NCI-H345 treated with DMSO at 0.1 percent for 48 hours (cell line): ENCODE results near the gene LRRC49.
"Not testable (repeated sequence)": the region's sequence is repeated elsewhere in the genome, so short reads cannot be mapped to it uniquely, and the experiment has no call there.

ENCODE experiments used
- DNase-seq: peaks from one replicate; lab custom pipeline; 2025; ENCODE audit not compliant: unreplicated experiment; lab: John Stamatoyannopoulos, UW

Gene LRRC49, protein sequence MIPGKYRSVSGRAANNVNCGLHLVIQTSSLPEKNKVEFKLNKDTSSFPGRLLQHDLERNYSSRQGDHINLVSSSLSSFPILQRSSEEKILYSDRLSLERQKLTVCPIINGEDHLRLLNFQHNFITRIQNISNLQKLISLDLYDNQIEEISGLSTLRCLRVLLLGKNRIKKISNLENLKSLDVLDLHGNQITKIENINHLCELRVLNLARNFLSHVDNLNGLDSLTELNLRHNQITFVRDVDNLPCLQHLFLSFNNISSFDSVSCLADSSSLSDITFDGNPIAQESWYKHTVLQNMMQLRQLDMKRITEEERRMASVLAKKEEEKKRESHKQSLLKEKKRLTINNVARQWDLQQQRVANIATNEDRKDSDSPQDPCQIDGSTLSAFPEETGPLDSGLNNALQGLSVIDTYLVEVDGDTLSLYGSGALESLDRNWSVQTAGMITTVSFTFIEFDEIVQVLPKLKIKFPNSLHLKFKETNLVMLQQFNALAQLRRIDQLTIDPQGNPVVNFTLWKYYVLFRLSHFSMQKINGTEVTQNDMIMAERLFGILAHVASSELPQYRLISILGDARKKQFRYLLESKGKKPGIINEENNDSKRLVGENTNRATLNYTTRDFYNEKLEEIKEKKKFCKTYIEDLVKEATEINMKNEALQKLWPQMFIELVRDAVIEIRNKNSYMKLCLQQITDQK

DNA sequence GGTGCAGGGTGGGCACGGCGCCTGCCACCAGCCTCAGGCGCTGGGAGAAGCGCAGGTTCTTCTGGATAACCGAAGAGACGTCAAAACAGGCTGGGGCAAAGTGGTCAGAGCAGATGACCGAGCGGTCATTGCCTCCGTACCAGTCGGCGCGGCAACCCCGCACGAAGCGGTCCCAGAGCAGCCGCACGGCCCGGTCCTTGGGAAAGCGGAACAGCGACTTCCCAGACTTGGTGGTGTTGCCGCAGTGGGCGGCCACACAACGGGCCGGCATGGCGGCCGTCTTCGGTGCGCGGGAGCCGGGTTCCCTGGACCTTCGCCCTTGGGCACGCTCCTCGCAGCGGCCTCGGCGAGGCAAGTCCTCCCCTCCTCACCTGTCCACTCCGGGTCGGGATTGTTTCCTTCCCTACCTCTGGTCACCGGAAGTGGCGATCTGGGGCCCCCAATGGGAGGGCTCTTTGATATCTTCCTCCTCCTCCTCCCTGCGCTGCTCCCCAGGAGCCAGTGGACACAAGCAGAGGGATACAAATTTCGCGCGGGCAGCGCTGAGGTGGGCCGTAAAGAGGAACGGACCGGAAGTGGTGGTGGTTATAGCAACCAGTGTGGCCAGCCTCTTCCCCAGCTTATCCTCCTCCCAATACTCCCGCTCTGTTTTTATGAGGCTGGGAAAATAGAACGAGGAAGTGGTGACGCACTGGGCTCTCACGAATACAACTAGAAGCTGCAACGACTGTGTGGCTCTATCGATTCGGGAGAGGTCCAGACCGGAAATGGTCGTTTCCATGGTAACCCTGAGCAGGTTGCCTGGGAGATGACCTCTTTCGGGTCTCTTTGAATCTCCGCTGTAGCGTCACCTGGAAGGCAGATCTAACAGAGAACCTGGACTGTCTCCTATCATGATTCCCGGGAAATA is at the start of gene LRRC49, which contains the start of gene THAP10:
Gene LRRC49 (plus strand): TSS at position 825 of the 910 bp plus-strand sequence. CDS start 69 bp downstream, at position 894.
Gene THAP10 (minus strand): TSS at position 432 of the 910 bp plus-strand sequence. CDS start 161 bp downstream, at position 271.
- DNase-seq, result peak; percentile 86

DNA sequence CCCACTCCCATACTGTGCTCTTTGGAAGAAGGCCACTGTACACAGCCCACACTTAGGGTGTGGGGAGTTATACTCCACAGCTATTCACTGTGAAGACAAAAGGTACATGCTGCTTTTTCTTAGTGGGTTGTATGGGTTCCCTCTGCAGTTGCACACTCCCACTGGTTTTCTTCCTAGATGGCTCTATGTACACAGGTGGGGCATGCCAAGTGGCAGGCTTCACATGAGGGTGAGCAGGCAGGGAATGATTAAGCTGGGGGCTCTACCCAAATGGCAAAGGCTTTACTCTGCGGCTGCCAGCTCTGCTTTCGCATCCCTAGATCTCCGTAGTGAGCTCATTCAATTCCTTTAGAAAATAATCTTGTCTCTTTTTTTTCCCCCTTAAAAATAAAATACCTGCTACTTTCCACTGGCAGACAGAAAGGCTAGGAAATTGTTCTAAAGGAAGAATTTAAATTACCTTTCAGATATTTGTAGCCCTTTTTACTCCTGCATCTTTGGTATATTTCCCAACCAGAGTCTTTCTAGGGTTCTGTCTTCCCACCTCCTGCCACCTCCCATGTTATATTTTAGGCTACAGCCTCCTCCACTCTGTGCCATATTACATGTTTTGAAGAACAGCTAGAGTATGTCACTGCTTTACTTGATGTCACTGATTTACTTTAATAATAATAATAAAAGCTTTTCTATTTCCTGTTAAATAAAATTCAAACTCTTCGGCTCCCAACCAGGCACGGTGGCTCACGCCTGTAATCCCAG is 46.8 kb upstream of the LRRC49 start:
- no peak for DNase-seq

DNA sequence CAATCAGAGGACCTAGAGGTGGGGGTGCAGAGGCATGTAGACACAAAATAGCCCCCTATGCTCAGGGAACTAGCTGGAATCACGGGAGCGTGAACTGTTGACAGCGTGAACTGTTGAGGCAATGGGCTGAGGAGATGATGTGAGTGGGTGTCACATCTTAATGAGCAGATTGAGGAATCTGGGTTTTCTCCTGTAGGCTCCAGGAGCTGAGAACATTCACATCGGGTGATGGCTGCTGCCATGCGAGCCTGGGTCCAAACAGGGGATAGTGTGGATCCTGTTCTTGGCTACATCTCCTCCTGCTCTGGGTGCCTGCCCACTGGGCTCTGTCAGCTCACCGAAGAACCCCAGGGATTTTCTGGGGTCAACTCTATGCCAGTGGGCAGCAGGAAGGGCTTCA is 40.7 kb upstream of the LRRC49 start:
- DNase-seq, result no peak

DNA sequence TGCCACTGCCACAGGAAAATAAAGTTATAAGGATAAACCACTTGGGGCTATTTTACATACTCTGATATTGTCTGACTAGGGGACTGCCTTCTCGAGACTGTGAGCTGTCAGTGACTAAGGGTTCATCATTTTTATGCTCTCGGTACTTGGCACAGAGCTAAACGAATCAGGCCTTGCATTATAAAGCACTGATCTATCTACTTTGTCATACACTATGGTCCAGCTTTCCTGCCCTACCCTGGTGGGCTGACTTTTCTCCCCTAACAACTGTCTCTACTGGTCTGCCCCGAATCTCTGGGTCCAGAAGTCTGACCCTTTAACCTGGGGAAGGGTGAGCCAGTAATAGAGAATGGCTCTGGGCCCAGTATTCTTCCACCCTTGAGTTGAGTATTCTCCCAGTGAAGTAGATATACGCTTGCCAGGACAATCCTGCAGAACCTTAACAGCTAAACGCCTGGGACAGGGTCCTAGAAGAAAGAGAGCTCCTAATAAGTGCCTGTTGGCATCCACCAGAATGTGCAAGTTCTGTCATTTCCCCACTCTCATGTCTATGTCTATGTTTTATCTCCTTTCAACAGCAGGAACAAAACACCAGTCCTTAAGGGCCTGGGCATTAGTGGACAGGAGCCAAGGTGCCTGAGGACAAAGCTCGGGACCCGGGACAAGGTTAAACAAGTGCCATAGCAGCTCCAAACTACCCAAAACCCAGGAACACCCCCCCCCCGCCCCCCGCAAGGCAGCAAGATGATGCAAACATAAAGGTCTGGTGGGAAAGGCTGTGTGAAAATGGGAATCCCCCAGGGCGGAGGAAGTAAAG is 39.9 kb upstream of the LRRC49 start:
- no peak for DNase-seq

DNA sequence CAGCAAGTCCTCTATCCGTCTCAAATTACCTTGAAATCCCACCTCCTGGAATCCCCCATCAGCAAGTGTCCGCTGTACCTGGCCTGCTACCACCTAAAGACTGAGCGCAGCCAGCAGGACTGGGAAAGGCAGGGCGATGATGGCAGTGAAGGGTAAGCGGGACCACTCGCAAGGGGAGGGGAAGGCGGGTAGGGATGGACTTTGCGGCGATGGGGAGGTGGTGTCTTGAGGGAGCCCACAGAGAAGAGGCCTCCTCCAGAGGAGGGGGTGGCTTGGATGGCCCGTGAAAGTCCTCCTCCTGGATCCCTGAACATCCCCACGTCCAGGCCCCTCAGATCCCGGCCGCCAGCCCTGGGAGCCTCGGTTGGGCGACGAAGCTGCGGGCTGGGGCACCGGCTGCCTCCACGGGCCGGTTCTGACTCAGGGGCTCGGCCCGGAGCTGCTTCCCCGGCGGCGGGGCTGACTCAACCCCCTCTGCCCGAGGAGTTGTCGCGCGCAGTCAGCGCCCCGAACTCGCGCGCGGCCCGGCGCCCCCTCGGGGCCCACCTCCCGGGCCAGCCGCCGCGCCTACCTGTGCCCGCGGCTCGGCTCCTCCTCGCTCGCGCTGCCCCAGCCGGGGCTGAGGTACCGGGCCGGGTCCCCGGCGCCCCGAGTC is 39.2 kb upstream of the LRRC49 start:
- peak; percentile 8 for DNase-seq

DNA sequence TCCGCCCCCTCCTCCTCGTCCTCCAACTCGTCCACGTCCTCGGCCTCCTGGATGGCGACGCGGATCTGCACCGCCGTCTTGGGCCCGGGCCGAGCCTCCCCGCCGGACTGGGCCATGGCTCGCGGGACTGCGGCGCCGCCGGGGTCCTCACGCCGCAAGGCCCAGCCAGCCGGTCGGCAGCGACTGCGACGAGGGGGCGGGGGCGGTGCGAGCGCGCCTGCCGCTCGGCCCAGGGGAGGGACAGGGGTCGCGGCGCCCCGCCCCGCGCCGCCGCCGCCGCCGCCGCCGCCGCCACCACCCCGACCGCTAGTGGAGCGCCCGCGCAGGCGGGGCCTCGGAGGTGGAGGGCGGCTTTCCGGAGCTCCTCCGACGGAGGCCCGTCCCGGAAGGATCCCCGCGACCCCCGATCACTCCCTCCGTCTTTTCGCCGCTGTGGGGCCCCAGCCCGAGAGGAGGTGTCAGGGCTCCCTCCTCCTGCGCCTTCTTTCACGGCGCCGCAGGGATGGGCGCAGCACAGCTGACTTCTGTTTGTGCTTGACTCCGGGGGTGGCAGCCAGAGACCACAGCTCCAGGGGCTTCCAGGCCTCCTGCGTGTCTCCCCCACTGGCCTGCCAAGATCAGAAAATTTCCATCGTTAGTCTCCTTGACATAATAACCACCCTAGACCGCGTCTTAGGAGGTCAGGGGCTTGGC is 38.5 kb upstream of the LRRC49 start, which contains the start of gene LARP6:
Gene LARP6 (minus strand): TSS at position 185 of the 693 bp plus-strand sequence. CDS start 69 bp downstream, at position 116.
- DNase-seq, result peak; percentile 23

DNA sequence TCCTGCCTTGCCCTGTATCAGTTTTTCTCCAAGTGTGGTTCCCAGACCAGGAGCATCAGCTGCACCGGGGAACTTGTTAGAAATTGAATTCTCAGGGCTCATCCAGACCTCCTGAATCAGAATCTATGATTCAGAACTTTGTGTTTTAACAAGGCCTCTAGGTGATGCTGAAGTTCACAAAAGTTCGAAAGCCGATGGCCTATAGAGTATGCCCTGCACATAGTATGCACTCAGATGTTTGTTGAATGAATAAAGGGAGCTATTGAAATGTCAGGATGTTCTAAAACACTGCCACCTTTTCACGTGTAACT is 38.0 kb upstream of the LRRC49 start:
- no peak for DNase-seq

DNA sequence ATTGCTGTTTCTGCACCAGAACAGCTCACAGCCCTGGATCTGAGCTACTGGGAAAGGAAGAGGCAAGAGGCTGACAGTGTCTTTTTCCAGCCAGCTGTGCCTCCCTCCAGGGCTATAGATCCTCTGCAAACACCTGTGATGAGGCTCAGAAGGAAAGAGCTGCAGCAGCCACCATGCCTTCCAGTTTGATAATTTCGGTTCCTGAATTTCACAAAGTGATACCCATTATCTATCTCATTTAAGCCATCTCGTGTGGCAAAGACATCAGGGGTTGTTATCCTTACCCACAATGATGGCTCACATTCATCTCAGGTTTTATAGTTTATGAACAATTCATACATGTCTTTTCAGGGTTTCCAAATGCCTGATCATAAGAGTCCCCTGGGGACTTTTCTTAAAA is 36.9 kb upstream of the LRRC49 start:
- no peak for DNase-seq

DNA sequence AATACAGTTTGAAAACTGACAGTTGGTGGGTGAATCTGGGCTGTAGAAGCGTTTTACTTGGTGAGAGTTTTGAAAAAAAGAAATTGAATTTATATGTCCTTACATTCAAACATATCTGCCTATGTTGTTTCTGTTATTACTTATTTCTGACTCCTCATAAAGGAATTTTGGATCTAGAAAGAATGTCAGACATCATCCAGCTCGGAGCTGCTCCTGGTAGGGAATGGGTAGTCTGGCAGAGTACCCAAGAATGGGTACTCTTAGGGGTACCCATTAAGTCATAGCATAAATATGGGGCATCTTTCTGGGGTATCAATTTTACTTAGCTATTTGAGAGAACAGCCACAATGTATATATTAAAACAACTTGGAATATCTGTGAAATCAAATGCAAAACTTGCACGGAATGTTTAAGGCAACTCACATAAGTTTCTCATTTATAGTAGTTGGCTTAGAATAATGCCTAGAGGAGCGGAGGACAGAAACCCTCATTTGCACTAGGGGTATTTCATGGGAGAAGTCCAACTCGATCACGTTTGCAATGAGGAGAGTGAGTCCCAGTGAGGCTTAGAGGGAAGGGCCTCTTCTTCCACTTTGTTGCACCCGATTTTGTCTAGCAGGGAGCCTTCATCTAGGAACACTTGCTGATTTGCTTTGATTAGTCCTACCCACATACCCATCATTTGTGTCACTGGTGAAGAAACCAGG is 36.3 kb upstream of the LRRC49 start:
- DNase-seq, result no peak

DNA sequence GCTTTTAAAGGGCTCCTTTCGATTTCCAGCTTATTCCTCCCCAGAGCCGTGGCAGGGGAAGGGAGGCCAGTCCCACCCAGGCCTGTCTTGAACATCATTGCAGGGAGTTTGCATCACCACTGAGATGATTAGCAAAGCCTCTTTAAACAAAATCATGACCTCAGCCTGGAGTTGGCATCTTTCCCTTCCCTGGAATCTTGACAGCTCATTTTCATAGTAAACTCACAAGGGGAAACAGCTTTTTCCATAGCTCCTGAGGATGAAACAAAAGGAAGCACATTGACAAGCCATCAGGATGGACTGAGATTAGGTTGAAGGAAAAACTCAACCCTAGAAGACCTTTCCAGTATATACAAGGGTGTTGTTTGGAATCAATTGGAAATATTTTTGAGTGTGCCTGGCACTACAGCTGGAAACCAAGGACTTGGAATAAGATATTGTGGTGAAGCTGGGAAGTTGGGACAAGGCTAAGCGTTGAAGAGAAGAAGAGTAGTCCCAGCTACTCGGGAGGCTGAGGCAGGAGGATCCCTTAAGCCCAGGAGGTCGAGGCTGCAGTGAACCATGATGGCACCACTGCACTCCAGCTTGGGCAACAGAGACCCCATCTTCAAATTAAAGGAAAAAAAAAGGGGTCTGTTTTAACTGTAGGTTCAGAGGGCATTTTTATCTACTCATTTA is 35.6 kb upstream of the LRRC49 start:
- no peak for DNase-seq

DNA sequence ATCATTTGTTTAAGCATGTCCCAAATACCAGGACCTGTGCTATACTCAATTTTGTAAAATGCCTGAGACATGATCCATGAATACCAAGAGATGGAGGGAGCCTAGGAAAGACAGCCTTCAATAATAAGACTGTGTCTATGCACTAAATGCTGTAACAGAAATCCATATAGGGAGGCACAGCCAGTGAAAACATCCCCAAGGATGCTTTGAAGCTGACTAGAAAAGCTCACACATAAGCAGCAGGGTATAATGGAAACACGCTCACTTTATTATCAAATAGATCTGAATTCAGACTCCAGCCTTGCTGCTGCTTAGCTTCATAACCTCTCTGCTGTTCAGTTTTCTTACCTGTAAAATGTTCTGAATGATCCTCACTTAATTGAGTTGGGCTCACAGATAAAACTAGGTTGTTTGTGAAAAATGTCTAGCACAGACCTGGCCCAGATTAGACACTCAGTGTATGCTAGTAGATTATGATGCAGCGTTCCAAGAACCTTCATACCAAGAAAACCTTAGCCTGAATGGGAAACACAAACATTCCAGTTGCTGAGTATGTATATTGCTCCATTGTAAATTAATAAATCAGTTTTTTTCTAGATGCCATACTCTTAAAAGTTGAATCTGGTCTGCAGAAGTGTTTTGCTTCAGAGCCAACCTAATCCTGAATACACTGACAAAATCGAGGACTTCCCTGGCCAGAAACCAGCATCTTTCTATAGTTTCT is 34.9 kb upstream of the LRRC49 start:
- no peak for DNase-seq

DNA sequence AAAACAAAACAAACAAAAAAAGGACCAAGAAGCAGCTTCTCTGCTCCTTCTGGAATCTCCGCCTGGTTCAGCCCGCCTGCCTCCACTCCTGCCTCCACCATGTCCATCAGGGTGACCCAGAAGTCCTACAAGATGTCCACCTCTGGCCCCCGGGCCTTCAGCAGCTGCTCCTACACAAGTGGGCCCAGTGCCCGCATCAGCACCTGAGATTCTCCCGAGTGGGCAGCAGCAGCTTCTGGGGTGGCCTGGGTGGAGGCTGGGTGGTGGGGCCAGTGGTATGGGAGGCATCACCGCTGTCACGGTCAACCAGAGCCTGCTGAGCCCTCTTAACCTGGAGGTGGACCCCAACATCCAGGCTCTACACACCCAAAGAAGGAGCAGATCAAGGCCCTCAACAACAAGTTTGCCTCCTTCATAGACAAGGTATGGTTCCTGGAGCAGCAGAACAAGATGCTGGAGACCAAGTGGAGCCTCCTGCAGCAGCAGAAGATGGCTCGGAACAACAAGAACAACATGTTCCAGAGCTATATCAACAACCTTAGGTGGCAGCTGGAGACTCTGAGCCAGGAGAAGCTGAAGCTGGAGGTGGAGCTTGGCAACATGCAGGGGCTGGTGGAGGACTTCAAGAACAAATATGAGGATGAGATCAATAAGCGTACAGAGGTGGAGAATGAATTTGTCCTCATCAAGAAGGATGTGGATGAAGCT is 33.9 kb upstream of the LRRC49 start:
- DNase-seq, result not testable (repeated sequence)

DNA sequence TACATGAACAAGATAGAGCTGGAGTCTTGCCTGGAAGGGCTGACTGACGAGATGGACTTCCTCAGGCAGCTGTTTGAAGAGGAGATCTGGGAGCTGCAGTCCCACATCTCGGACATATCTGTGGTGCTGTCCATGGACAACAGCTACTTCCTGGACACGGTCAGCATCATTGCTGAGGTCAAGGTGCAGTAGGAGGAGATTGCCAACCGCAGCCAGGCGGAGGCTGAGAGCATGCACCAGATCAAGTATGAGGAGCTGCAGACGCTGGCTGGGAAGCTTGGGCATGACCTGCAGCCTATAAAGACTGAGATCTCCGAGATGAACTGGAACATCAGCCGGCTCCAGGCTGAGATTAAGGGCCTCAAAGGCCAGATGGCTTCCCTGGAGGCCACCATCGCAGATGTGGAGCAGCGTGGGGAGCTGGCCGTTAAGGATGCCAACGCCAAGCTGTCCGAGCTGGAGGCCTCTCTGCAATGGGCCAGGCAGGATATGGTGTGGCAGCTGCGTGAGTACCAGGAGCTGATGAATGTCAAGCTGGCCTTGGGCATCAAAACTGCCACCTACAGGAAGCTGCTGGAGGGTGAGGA is 33.2 kb upstream of the LRRC49 start:
- no peak for DNase-seq

DNA sequence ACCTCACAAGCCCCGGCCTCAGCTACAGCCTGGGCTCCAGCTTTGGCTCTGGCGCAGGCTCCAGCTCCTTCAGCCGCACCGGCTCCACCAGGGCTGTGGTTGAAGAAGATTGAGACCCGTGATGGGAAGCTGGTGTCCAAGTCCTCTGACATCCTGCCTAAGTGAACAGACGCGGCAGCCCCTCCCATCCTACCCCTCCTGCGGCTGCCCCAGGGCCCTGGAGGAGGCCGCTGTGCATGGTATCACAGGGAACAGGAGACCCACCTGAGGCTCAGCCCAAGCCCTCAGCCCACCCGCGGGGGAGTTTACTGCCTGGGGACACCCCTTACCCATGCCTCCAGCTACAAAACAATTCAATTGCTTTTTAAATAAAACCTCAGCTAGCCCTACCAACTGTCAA is 32.6 kb upstream of the LRRC49 start:
- DNase-seq, result no peak

DNA sequence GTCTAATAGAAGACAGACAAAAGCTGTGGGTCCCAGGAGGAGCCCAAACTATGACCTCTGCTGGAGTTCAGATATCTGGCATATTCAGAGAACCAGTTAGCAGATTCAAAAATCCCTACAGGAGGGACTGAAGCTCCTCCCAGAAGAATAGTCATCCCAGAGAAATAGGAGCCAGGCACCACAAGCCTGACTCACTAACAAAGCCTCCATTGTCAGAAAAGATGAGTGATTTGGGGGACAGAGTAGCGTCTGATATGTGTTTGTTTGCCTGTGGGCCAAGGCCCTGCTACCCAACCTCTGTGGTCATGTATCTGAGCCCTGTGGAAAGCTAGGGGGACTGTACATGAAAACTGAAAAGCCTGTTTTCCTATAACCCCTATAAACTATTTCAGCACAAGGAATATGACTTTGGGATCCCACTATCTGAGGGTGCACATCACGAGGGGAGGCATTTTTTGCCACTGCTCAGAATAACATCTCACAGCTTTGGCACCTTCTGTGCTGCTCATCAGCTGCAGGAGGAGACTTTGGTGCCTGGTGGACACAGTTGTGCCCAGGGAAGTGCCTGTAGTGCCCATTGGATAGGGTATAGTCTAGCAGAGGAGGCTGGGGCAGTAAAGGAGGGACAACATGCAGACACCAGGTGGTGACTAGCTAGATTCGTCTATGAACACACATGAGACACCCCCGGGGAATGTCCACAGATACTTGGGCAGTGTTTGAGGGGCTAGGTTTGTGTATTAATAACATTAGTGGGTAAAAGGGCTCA is 29.0 kb upstream of the LRRC49 start:
- no peak for DNase-seq
